HG02938 (cell line): ENCODE measurements around the gene MAPKAP1.
"Not testable (repeated sequence)": the region's sequence is repeated elsewhere in the genome, so short reads cannot be mapped to it uniquely, and the experiment has no call there.

ENCODE experiments used
- ATAC-seq: cut with Tn5 transposase; IDR thresholded peaks from one replicate; pipeline ENCODE4 v1.9.1; 2021; ENCODE audit warnings: mild to moderate bottlenecking, moderate library complexity; ENCODE audit not compliant: unreplicated experiment

MAPKAP1 gene

DNA sequence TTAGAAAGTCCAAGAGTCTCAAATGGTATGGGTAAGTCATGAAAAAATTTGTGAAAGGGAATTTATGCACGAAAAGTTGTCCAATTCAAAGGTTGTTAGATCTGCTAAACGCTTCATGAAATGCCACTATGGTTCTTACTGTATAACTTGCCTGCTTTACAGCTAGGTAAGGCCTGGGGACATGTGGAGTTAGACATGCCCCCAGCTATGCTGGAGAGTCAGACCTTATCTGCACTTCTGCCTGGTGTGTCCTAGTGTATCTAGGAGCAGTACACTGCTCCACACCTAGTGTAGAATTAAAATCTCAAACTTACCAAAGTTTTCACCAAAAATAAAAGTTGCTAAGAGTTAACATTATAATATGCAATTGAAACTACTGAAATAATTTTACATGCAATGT lies 136.8 kb downstream of the MAPKAP1 start:
- no peak for ATAC-seq

DNA sequence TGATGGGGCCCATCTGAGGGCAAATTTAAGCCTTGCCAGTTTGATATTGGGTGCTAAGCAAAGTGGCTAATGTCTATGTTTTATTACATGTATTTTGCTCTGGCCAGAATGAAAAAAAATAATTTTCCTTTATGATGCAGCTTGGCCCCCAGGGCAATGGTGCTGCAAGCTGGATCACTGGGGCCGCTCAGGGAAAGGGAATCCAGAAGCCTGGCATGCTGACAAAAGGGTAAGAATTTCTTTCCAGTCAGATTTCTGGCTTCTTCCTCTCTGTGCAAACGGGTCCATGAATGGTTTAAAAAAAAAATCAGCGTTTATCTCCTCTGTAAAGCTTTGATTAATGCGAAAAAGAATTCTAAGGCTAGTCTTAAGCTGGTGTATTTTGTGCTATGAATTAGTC lies 138.4 kb downstream of the MAPKAP1 start:
- no peak for ATAC-seq

DNA sequence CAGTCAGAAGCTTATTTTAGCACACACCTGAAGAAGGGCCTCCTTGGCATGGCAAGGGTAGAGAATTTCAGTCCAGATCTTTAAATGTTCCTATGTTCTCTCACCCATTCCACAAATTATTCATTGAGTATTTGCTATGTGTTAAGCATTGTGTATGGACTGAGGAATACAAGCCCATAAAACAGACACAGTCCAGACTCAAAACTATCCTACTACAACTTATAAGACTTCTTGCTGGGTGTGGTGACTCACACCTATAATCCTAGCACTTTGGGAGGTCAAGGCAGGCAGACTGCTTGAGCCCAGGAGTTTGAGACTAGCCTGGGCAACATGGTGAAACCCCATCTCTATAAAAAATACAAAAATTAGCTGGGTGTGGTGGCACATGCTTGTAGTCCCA lies 141.0 kb downstream of the MAPKAP1 start:
- ATAC-seq, result not testable (repeated sequence)

DNA sequence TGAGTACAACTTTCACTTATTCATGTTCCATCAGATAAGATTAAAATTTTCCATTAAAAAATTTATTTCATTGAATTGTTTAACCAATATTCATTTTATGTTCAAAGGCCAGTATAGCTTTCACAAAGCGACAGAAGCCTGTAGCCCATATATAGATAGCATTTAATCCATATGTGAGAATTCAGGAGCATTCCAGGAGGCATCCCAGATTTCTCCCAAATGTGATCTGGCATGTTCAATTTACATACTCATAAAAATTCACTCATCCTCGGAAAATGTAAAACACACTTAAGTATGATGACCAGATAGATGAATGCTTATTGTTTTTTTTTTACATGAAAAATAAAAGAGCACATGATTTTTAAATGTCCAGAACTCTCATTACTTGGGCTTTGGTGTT lies 141.9 kb downstream of the MAPKAP1 start:
- ATAC-seq, result no peak

DNA sequence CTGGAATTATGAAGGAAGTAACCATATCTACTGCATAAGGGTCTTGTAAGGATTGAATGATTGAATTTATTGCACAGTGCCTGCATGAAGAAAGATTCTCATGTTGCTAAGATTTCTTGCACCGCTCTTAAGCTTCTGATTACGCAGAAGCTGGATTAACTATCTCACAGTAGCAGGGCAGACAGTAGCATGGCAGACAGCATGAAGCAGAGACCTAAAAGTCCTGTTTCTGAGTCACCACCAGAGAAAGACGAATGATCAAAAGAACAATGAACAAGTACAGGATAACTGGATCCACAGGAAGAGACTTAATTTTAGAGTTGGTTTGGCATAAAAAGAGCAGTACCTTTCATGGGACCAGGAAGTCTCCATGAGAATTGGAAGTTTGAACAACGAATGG lies 142.4 kb downstream of the MAPKAP1 start:
- no peak for ATAC-seq

DNA sequence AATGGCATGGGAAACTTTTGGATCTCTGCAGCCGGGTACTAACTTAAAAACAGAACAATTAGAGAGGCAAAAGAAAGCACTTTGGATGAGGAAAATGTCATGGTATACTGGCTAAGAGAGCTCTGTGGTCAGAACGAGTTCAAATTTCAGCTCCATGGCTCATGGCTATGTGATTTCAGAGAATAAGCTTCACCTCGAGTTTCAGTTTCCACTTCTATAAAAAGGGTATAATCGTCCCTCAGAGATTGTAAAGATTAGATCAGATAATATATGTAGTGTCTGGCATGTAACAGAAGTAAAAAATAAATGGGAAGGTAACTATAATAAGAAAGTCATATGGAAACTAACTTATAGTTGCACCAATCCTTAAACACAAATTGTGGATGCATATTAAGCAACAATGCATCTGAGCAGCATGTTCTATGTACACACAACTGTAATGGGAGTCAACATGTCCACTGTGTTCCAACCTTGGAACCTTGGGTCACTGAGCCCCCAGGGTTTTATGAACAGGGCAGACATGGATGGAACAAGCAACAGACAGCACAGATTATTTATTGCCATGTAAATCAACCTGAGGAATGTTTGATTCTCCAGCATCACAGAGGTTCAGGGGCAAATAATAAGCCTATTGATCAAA lies 145.4 kb downstream of the MAPKAP1 start:
- ATAC-seq, result peak; percentile 68

DNA sequence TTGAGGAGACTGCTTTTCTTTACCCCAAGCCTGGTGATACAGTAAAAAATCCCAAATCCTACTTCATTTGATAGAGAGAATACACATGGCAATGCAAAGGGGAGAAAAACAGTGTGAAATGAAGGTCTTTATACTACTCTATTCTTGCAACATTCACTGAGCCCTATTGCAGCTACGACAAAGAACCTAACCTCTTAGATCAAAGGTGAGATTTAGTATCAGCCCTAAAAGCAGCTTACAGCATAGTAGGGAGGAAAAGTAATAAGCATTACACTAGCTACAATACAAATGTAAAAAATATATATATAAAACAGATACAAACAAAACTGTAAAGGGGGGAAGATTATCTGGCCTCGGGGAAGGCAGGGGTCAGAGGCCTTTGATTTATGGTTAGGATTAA lies 147.1 kb downstream of the MAPKAP1 start:
- ATAC-seq, result no peak

DNA sequence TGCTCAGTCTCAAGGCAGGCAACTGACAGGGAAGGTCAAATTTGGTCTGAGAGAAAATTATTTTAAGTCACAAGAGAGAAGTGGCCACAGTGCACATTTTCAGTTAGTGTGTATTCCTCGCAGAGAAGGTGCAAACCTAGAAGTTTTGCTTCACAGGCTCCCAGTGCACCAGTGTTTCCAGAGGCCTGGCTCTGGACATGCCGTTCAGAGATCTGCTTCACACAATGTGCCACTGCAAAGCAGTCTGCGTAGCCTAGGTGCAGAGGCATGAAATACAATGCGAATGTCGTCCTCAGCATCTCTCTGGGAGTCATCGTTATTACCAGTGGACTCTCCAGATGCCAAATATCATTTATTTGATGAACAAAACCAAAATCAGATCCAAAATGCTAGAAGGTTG lies 147.8 kb downstream of the MAPKAP1 start:
- no peak for ATAC-seq

DNA sequence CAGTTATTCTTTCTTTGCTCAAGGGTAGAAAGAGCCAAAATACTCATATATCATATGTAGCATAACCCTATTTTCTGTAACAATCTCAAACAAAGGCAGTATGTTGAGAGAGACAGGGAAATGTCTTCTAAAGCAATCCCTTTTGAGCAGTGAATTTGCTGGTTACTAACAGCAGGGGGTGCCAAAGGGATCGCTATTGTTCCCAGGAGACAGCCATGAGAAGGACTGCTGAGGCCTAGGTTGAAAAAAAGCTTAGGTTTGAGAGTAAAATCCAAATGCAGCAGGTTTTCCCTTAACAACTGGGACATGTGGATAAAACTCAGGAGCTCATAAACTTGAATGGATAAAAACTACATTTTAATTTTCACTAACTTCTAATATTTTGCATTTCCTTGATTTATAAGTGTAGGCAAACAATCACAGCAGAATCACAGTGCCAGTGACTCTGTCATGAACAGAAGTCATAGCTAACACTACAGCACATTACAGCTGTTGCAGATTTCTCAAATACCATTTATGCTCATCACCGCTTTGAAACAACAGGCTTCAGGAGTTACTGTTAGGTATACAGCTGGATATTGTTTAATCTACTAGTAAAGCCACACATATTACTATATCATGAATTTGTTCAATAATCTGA lies 148.4 kb downstream of the MAPKAP1 start:
- no peak for ATAC-seq

DNA sequence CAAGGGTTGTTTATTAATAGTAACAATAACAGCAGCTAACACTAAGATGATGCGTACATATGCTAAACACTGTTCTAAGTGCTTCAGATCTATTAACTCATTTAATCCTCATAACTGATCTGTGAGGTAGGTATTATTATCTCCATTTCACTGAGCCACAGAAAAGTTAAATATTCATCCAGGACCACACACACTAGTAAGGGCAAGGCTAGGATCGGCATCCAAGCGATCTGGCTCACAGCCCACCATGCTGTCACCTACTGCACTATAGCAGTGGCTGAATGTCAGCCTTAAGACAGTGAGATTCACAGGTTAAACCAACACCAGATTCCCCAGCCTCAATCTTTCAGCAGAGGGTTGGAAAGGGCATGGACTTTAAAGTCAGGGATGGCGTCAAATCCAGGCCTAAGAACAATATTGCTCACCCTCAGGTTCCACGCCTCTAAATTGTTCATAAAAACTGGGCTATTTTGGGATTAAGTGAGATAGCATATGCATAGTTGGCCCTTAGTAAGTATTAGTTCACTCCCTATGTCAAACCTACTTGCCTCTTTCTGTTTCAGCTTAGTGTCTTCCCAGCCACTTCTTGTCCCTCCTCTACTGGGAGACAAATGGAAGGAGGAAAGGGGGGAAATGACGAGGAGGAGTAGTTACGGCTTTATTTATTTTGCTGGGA lies 150.8 kb downstream of the MAPKAP1 start:
- no peak for ATAC-seq

DNA sequence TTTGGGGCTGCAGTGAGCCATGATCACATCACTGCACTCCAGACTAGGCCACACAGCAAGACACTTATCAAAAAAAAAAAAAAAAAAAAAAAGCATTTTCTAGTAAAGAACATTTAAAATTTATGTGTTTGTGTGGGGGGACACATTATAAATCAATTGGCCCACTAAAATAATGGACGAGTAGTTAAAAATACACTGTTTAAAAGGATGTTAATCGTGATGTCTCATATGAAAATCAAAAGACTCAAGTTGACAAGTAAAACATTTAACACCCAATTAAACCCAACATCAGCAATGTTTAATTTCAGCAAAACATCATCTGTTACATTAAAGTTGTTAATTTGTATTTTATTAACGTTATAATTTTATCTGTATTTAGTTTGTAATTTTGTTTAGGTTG lies 152.3 kb downstream of the MAPKAP1 start:
- no peak for ATAC-seq

DNA sequence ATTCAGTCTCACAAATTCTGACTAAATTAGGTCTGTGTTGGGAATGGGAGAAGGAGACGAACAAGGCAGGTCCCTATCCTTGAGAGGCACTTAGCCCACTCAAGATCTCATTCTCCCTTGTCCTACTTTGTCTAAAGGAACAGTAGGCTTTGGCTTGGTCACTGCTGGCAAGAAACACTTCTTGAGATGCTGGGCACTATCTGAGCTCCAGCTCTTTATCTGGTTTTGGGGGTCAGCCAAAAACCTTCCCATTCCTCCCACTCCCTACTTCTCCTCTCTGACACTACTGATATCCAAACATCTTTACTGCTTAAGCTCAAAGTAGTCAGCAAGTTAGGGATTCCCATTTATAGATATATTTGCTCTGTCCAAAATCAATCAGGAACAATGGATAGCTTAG lies 155.2 kb downstream of the MAPKAP1 start:
- ATAC-seq, result no peak

DNA sequence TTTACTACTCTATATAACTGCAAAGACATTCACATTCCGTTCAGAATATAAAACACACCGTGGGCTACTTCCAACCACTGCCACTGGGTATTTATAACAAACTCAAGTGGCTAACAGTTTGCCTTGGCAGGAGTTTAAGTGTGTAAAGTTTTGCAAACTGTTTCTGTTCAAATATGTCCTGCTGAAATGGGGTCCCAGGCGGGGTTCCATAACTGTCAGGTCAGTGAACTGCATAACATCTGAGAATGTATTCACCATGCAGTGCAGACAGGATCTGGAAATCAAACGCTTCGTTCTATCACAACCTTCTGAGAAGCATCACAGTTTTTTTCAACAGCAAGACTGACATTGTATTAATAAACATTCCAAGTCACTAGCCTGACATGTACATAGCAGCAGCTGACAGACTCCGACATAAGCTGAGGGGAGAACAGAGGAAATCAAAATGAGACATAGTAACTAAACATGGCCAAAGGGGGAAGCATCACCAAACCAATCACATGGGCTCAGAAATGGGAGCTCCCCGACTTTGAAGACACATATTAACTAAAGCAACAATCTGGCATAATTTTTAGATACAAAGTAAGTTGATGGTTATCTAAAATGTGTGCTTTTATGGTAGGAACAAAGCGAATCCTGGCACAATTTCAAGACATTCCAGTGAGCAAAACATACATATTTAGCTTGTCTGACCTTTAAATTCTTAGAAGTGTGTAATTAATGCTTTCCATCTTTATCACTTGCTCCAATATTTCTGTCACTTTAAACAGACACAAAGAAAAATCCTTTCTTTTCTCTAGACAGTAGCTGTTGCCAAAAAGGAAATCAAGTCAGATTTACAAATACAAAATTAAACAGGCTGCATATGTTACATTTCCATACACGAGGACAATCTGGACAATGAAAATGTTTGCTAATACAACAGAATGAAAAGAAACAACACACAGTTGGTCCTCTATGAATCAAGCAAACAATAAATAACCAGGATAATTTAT lies 156.8 kb downstream of the MAPKAP1 start:
- ATAC-seq, result no peak

DNA sequence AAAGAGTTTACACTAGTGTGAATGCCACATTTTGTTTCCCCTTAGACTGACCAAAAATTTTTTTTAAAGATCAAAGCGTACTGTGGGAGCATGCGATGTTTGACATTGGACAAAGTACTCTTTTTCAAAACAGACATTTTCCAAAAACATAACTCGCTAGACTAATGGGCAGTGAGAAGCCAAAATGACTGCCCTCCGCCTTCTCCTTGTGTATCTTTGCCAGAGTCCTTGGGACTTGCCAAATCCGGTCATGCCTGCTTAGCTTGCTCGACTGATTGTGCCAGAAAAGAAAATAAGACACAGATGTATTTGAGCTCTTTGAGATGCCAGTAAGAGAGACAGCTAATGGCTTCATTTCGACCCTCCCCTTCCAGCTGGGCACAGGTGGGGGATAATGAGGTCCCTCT lies 157.5 kb downstream of the MAPKAP1 start:
- no peak for ATAC-seq

DNA sequence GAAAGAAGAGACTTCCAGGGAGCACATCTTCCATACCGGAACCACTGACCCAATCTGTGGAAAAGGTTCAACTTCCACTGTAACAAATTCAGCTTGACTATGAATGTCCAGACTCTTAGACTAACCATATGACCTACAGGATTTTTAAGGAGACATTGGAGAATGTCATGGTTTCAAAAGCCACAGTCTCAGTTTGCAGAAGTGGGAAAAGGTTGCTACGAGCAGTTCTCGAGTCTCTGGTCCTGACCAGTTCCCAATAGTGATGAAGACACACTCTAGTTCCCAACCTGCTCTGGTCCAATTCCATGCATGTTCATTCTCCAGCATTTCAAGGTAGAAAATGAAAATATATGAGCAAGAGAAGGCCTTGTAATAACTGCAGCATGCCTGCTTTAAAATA lies 158.0 kb downstream of the MAPKAP1 start:
- no peak for ATAC-seq

DNA sequence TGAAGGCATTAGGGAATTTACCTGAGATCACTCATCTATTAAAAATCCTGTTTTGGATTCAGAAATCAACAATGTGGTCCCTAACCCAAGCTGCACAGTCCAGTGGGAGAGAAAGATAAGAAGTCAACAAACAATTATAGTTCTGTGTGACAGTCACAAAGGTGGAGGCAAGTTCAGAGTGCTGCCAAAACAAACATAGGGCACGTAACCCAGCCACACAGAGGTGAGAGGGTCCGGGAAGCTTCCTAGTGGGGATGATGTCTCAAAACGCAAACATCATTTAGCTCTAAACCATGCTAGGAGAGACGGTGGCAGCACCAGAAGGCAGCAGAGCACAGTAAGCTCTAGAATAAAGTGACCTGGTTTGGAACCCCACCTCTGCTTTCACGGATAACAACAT lies 158.9 kb downstream of the MAPKAP1 start:
- ATAC-seq, result no peak

DNA sequence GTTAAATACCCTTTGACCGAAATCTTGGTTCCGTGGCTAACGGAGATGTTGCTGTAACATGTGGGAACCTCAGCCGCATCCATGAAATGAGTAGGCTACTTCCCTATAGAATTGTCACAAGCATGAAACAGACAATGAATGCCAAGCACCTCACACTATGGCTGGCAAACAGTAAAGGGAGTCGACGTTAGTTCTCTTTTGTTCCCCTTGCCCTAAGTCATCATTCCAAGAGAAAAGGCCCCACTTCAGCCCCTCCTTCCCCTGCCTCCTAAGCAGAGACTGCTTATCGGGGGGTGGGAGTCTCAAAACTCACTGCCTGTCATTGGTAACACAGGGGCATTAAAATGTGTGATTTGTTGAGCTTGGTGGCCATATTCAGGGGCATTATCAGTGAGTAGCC lies 159.6 kb downstream of the MAPKAP1 start:
- no peak for ATAC-seq

DNA sequence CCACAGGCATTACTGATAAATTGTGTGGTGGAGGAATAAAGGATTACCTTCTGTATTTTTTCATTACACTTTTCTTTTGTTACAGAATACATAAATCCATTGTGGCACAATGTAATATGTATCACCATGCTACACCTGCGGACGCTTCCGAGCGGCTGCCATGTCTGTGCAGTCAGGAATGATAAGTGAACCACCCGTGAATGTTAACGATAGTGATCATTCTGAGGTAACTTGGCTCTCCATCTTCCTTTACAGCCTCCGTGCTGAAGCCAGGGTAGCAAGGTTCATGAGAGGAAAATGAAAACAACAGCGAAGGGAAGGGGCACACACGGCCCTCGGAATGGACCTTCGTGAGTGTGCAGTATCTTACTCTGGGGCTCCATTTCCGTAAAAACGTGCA lies 161.2 kb downstream of the MAPKAP1 start:
- no peak for ATAC-seq

DNA sequence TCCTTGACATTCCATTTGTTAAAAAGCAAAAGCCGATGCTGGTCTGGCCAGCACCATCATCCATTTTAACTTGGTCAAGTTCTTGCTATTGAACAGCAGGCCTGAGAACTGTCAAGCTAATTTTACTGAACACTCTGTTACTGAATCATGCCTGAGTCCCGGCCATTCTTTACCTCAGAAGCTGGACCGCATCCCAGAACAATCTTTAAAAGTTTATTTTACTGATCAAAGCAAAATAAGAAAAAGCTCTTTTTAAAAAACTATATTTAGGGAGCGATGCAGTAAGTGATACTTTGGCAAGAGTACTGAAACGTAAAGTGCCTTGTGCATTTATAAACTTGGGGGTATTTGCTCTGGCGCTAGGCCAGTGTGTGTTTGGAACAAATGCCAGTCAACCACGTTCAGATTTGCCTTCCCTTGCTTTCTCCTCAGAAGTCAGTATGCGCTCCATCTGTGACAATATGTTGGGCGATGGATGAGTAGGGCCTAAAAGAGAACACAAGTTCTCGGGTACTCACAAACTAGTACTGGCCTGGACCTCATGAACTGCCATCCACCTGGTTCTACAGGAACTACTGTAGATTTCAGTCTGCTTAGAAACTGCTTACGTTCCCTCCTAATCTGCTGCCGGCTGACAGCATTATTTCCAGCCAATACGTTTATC lies 161.9 kb downstream of the MAPKAP1 start:
- no peak for ATAC-seq

DNA sequence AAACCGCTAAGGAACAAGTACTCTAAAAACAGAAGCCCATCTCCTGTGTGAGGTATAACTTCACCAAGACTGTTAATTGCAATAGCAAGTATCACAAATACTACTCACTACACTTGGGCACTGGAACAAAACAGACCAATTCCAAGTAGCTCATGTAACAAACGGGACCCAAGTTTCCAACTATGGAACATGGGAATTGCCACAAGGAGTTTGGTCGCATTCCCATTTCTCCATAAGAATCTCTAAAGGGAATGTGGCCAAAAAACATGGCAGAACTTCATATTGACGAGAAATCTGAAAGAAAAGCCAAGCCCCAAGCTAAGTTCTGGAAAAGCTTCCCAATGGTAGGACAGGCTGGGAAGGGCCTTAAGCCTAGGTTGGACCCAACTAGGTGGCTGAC lies 162.5 kb downstream of the MAPKAP1 start:
- ATAC-seq, result no peak

DNA sequence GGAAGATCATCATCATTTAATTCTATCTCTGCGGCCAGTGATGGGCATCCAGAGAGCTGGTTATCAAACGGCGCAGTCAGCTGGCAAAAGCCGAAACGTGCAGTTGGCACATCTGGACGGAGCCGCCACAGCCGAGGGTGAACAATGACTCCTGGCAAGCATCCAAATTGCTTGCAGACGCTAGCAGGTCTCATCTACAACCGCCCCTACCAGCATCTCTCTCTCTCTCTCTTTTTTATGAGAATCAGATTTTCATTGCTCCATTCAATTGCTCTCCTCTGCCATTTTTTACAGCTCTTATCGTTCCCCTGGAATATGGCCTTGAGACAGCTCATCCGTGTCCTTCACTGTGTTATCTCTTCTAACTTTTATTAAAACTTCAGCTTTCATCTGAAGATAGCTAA lies 165.2 kb downstream of the MAPKAP1 start:
- no peak for ATAC-seq
